SK-N-SH (cell line): ENCODE results near the gene BBS9. TPM values are rescaled to one million over a fixed set of nuclear protein-coding genes. Genes with fewer than 3 reads are reported as not detected.

ENCODE experiments used
- CTCF ChIA-PET: fragments of 300-600, 350-600 bp; formaldehyde crosslinking; extraction: SDS; loops from one replicate; lab custom pipeline; 2021; lab: Yijun Ruan, JAX
- POLR2A ChIA-PET: fragments of 350-600 bp; sonication (Branson Sonifier 250); formaldehyde crosslinking; extraction: SDS; loops from one replicate; lab custom pipeline; 2020; ENCODE audit warnings: antibody characterized with exemption, inconsistent platforms; lab: Yijun Ruan, JAX
- DNase-seq: peaks from one replicate; pipeline ENCODE4 v3.0.0; 2012
- H2AFZ ChIP-seq: fragments of 200-600 bp; sonication (generic); 2 replicates; pipeline ENCODE4 v1.8.1; 2016; ENCODE audit warnings: antibody characterized with exemption, mild to moderate bottlenecking, low read depth
- H3F3A ChIP-seq: fragments of 200-600 bp; sonication (generic); replicated peaks from 2 replicates; pipeline ENCODE3; 2016; ENCODE audit warnings: antibody characterized with exemption, mild to moderate bottlenecking; ENCODE audit not compliant: insufficient read depth
- H3K27ac ChIP-seq, 2 experiments: fragments of 200-500 bp in 1 of 2; fragments of 200-600 bp in 1 of 2; sonication (Bioruptor generic) in 1 of 2; sonication (generic), shearing (Covaris generic) in 1 of 2; 2 replicates each; pipeline versions ENCODE4 v1.5.1 to v1.6.1; 2014 to 2016; ENCODE audit warnings: low read depth in 2 of 2, inconsistent platforms in 1 of 2, low read length in 1 of 2, mild to moderate bottlenecking in 1 of 2, mixed read lengths in 1 of 2
- H3K27me3 ChIP-seq: fragments of 200-600 bp; sonication (generic), shearing (Covaris generic); 2 replicates; pipeline ENCODE4 v1.6.1; 2016; ENCODE audit warnings: mixed run types; ENCODE audit not compliant: insufficient read depth
- H3K36me3 ChIP-seq, 2 experiments: fragments of 200-500 bp in 1 of 2; fragments of 200-600 bp in 1 of 2; sonication (Bioruptor generic) in 1 of 2; sonication (generic) in 1 of 2; replicated peaks in 1 of 2; 2 replicates each; pipeline versions ENCODE3 to v1.5.1; 2014 to 2016; ENCODE audit warnings: low read length in 1 of 2, mild to moderate bottlenecking in 1 of 2; ENCODE audit not compliant: insufficient read depth in 2 of 2, control insufficient read depth in 1 of 2
- H3K4me1 ChIP-seq, 2 experiments: fragments of 200-500 bp in 1 of 2; fragments of 200-600 bp in 1 of 2; sonication (Bioruptor generic) in 1 of 2; sonication (generic), shearing (Covaris generic) in 1 of 2; 2 replicates each; pipeline versions ENCODE4 v1.5.1 to v1.6.1; 2014 to 2016; ENCODE audit warnings: low read depth in 1 of 2, low read length in 1 of 2, mixed run types in 1 of 2; ENCODE audit not compliant: insufficient read depth in 2 of 2, control insufficient read depth in 1 of 2
- H3K4me2 ChIP-seq: fragments of 200-600 bp; sonication (generic), shearing (Covaris generic); 2 replicates; pipeline ENCODE4 v1.6.1; 2017; ENCODE audit warnings: mixed run types
- H3K4me3 ChIP-seq, 2 experiments: fragments of 200-500 bp in 1 of 2; fragments of 200-600 bp in 1 of 2; sonication (Bioruptor generic) in 1 of 2; sonication (generic), shearing (Covaris generic) in 1 of 2; 2 replicates each; pipeline versions ENCODE4 v1.5.1 to v1.8.1; 2014 to 2016; ENCODE audit warnings: low read depth in 2 of 2, inconsistent platforms in 1 of 2, low read length in 1 of 2, mild to moderate bottlenecking in 1 of 2, mixed read lengths in 1 of 2, moderate library complexity in 1 of 2
- H3K79me2 ChIP-seq: fragments of 200-600 bp; sonication (generic); 2 replicates; pipeline ENCODE4 v1.8.1; 2017; ENCODE audit warnings: mild to moderate bottlenecking; ENCODE audit not compliant: insufficient read depth
- H3K9ac ChIP-seq: fragments of 200-600 bp; sonication (generic); 2 replicates; pipeline ENCODE4 v1.6.1; 2017; ENCODE audit warnings: mixed run types
- H3K9me2 ChIP-seq: fragments of 200-600 bp; sonication (generic); 2 replicates; pipeline ENCODE4 v1.6.1; 2017; ENCODE audit warnings: mixed run types
- H3K9me3 ChIP-seq: fragments of 200-600 bp; sonication (generic); 2 replicates; pipeline ENCODE4 v1.6.1; 2017; ENCODE audit warnings: mixed run types, mild to moderate bottlenecking, moderate library complexity
- H4K20me1 ChIP-seq: fragments of 200-600 bp; sonication (generic); 2 replicates; pipeline ENCODE4 v1.6.1; 2017; ENCODE audit warnings: mild to moderate bottlenecking, mixed run types; ENCODE audit not compliant: insufficient read depth
- EZH2phosphoT487 ChIP-seq: fragments of 200-600 bp; sonication (generic); IDR thresholded peaks from 2 replicates; pipeline ENCODE4 v1.6.1; 2017; ENCODE audit warnings: low read depth, mixed run types, mild to moderate bottlenecking, antibody characterized with exemption, moderate library complexity, borderline replicate concordance
- FOSL2 ChIP-seq: IDR thresholded peaks from 2 replicates; pipeline ENCODE4 v1.4.0; 2012; ENCODE audit warnings: low read depth, mild to moderate bottlenecking, moderate library complexity, borderline replicate concordance
- FOXJ3 ChIP-seq: sonication (generic); formaldehyde crosslinking; IDR thresholded peaks from 2 replicates; pipeline ENCODE4 v1.5.1; 2020; ENCODE audit warnings: mild to moderate bottlenecking, missing genetic modification reagents
- GABPA ChIP-seq: IDR thresholded peaks from 2 replicates; pipeline ENCODE4 v1.4.0; 2012; ENCODE audit warnings: low read depth, mild to moderate bottlenecking
- POLR2AphosphoS5 ChIP-seq: IDR thresholded peaks from 2 replicates; pipeline ENCODE4 v1.6.1; 2012; ENCODE audit warnings: low read depth, low read length
- RAD21 ChIP-seq: IDR thresholded peaks from 2 replicates; pipeline ENCODE4 v1.6.1; 2012; ENCODE audit warnings: mild to moderate bottlenecking, low read length
- RCOR1 ChIP-seq: fragments of 150-350 bp; IDR thresholded peaks from 2 replicates; pipeline ENCODE4 v1.6.1; 2017; ENCODE audit warnings: antibody characterized with exemption, low read length
- TCF12 ChIP-seq: IDR thresholded peaks from 2 replicates; pipeline ENCODE4 v1.4.0; 2012
- WGBS: methylation state at CpG from one replicate; pipeline ENCODE4 v1.1.6; 2017; ENCODE audit warnings: low lambda C conversion rate; 5-methylcytosine and 5-hydroxymethylcytosine counted together
- polyA plus RNA-seq, 3 experiments: library from polyadenylated mRNA; depleted of rRNA; stranded (reverse); fragments of >200 nt; gene quantifications; 2 replicates each; pipeline ENCODE4 v1.2.3, GENCODE V29; 2012
- TF ChIP-seq, protein P1 (sequence below): fragments of 150-350 bp; IDR thresholded peaks from 2 replicates; pipeline ENCODE4 v1.6.1; 2016; ENCODE audit warnings: mild to moderate bottlenecking, low read depth, low read length

The BBS9 gene
- polyA plus RNA-seq, 1 of the 3 experiments (the other 2 are of a cell fraction): 7.5 TPM

GRCh38 chr7:33591490-33591889, 462.1 kb downstream of the BBS9 start:
- no peaks in the 10 kb centered on the region for H3F3A ChIP-seq
- TF ChIP-seq FOXJ3: no peak
- DNase-seq: no peak
- no peak overlapping the region for H3K9ac ChIP-seq
- POLR2A ChIA-PET: no interaction called here
- WGBS: 89% methylated on average over 5 of the region's 5 CpGs
- no peaks in the 10 kb centered on the region for H3K79me2 ChIP-seq
- no peaks in the 10 kb centered on the region for H3K9me2 ChIP-seq
- CTCF ChIA-PET: no interaction called here
- no peaks in the 10 kb centered on the region for H3K27me3 ChIP-seq
- H3K4me2 ChIP-seq: no peak overlapping the region
- no peak overlapping the region for H2AFZ ChIP-seq
- H4K20me1 ChIP-seq: no peaks in the 10 kb centered on the region
- H3K9me3 ChIP-seq: no peaks in the 10 kb centered on the region
- peaks cover 0 to 3% of the 10 kb centered on the region in 2 experiments; a peak in 2 of 4 replicates for H3K4me1 ChIP-seq
- no peak overlapping the region for H3K4me3 ChIP-seq
- no peaks in the 10 kb centered on the region for H3K36me3 ChIP-seq
- no peak overlapping the region for H3K27ac ChIP-seq

- Histone ChIP-seq H3K4me1 (peaks cover 0 to 3% of the 10 kb centered on the region in 2 experiments; a peak in 2 of 4 replicates), H3K27me3 (no peaks in the 10 kb centered on the region), H3F3A (no peaks in the 10 kb centered on the region), H2AFZ (no peak overlapping the region), H3K36me3 (no peaks in the 10 kb centered on the region), H3K9ac (no peak overlapping the region), H3K9me2 (no peaks in the 10 kb centered on the region), H3K9me3 (no peaks in the 10 kb centered on the region), H4K20me1 (no peaks in the 10 kb centered on the region), H3K4me3 (no peak overlapping the region), H3K27ac (no peak overlapping the region), H3K4me2 (no peak overlapping the region), H3K79me2 (no peaks in the 10 kb centered on the region)
- TF ChIP-seq TCF12: no peak
- no peak for TF ChIP-seq POLR2AphosphoS5
- TF ChIP-seq FOSL2: no peak
- ChIA-PET POLR2A (no interaction called here), CTCF (interaction anchor here (1.0 kb wide), 1 partner anchor 350 kb away, joined by 4 read pairs; no protein-coding TSS in a partner anchor)
- DNase-seq: no peak
Measured at GRCh38 chr7:33592718-33593117, 463.4 kb downstream of the BBS9 start.

DNA sequence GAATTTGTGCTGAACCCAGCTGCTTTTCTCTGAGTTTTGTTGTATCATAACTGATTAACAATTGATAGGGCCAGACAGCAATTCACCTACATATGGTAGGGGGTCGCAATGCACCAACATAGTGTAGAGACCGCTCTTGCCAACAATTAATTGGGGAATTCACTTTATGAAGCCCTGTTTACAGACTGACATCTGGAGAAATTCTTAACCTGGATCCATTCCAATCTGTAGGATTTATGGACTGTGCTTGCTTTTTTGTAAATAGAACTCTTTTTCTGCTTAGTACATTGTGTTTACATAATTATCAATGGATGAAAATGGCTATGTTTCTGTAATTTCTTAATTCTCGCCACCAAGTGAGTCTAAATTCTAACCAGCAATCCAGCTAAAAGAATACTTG, 464.2 kb downstream of the BBS9 start:
- Histone ChIP-seq H3K4me2 (no peak overlapping the region), H3K9me3 (no peaks in the 10 kb centered on the region), H2AFZ (no peak overlapping the region), H3K4me1 (peaks cover 0 to 3% of the 10 kb centered on the region in 2 experiments; a peak in 2 of 4 replicates), H3K9me2 (no peaks in the 10 kb centered on the region), H3K79me2 (no peaks in the 10 kb centered on the region), H3K27me3 (no peaks in the 10 kb centered on the region), H3F3A (no peaks in the 10 kb centered on the region), H4K20me1 (no peaks in the 10 kb centered on the region), H3K4me3 (no peak overlapping the region), H3K9ac (no peak overlapping the region), H3K36me3 (no peaks in the 10 kb centered on the region), H3K27ac (no peak overlapping the region)
- TF ChIP-seq TCF12: no peak
- TF ChIP-seq, protein P1, sequence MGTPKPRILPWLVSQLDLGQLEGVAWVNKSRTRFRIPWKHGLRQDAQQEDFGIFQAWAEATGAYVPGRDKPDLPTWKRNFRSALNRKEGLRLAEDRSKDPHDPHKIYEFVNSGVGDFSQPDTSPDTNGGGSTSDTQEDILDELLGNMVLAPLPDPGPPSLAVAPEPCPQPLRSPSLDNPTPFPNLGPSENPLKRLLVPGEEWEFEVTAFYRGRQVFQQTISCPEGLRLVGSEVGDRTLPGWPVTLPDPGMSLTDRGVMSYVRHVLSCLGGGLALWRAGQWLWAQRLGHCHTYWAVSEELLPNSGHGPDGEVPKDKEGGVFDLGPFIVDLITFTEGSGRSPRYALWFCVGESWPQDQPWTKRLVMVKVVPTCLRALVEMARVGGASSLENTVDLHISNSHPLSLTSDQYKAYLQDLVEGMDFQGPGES: no peak
- no peak for TF ChIP-seq RAD21
- no peak for TF ChIP-seq GABPA
- no peak for TF ChIP-seq EZH2phosphoT487
- no peak for TF ChIP-seq RCOR1
- CTCF ChIA-PET: interaction anchor here (0.8 kb wide), 1 partner anchor 7 kb away, joined by 3 read pairs; no protein-coding TSS in a partner anchor
- WGBS: 79% methylated on average over 3 of the region's 3 CpGs
- POLR2A ChIA-PET: no interaction called here
- no peak for DNase-seq
